Fibroblast of the aortic adventitia (primary cell): ENCODE results near the gene CLDN4. TPM values are rescaled to one million over a fixed set of nuclear protein-coding genes. Genes with fewer than 3 reads are reported as not detected.

Experiments used
- DNase-seq: peaks from one replicate; pipeline ENCODE4 v3.0.0-alpha.2; 2010; ENCODE audit warnings: low read depth
- H3K4me3 ChIP-seq: 2 replicates; pipeline ENCODE4 v1.5.1; 2011; ENCODE audit warnings: low read depth, mild to moderate bottlenecking, control low read depth, low read length, moderate library complexity
- total RNA-seq: library from RNA; depleted of rRNA; stranded (reverse); fragments of >200 nt; gene quantifications from 2 replicates; pipeline ENCODE4 v1.2.3, GENCODE V29; 2012; ENCODE audit warnings: low replicate concordance
- TF ChIP-seq, protein P1 (sequence below): IDR thresholded peaks from 2 replicates; pipeline ENCODE4 v1.5.1; 2011; ENCODE audit warnings: mild to moderate bottlenecking, low read length, control low read depth, inconsistent platforms; ENCODE audit not compliant: insufficient read depth

Gene CLDN4
- total RNA-seq, 1 donor = 0.54 TPM

DNA sequence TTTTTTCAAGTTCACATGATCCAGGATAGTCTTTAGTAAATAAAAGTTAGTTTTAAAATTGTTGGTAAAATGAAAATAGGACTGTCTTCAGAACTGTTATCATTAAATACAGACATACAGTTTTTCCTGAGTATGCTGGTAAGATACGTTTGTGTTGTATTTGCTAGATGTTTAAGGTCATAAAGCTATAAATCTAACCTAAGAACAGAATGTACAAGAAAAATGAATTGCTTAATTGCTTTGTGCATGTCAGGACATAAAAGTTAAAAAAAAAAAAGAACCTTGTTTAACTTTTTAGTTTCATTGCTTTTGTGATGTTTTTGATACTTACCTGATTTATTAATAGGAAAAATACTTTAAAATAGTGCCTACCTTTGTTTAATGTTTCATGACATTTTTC is 29.2 kb upstream of the CLDN4 start:
- DNase-seq = no peak
- TF ChIP-seq, protein P1, sequence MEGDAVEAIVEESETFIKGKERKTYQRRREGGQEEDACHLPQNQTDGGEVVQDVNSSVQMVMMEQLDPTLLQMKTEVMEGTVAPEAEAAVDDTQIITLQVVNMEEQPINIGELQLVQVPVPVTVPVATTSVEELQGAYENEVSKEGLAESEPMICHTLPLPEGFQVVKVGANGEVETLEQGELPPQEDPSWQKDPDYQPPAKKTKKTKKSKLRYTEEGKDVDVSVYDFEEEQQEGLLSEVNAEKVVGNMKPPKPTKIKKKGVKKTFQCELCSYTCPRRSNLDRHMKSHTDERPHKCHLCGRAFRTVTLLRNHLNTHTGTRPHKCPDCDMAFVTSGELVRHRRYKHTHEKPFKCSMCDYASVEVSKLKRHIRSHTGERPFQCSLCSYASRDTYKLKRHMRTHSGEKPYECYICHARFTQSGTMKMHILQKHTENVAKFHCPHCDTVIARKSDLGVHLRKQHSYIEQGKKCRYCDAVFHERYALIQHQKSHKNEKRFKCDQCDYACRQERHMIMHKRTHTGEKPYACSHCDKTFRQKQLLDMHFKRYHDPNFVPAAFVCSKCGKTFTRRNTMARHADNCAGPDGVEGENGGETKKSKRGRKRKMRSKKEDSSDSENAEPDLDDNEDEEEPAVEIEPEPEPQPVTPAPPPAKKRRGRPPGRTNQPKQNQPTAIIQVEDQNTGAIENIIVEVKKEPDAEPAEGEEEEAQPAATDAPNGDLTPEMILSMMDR = no peak
- H3K4me3 ChIP-seq = no peak overlapping the region

DNA sequence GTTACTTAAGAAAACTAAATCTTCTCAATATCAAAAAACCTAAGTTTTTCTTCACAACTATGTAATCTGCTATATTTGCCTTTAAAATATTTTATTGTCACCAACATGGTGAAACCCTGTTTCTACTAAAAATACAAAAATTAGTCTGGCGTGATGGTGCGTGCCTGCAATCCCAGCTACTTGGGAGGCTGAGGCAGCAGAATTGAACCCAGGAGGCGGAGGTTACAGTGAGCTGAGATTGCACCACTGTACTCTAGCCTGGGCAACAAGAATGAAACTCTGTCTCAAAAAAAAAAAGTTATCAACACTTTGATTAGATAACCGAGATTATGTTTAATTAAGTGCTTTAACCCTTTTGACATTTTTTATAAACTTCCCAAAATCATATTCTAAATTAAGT is 28.3 kb upstream of the CLDN4 start:
- DNase-seq = no peak
- TF ChIP-seq, protein P1 = no peak
- H3K4me3 ChIP-seq = no peak overlapping the region

DNA sequence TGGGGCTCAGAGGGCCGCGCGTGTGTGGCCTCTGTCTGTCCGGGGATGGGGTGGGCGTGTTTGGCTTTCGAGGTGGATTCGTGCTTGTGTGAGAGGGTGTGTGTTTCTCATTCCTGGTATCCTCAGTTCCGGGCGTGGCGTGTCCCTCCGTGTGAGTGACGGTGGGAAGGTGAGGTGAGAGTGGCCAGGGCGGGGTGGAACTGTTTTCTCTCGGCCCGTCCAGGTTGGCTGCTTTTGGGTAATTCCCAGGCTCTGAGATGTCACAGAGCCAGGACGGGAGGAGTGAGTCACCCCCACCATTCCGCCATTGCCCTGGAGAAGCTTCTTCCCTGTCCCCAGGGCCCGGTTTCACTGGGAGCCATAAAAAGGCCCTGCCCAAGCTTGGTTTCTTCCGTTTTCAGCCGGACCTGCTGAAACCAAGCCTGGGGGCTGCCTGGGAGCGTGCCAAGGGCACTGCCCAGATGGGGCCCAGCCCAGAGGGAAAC is 21.3 kb upstream of the CLDN4 start:
- no peak overlapping the region for H3K4me3 ChIP-seq
- TF ChIP-seq, protein P1 = no peak
- no peak for DNase-seq

DNA sequence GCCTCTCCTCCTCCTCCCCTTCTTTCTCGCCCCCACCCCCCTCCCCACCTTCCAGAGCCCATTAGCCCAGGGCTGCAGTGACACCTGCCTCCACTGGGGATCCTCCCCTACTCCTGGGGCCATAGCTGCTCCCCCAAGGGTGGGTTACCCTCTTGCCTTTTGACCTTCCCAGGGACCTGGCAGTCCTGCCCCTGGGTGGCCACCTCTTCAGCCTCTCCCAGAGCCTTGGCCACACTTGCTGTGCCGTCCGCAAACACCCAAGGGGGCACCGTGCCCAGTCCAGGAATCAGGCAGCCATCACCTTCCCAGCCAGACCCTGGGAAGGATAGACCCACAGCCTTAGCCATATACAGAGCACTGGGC is 19.8 kb upstream of the CLDN4 start:
- no peak for DNase-seq
- TF ChIP-seq, protein P1 = no peak
- H3K4me3 ChIP-seq = no peak overlapping the region

DNA sequence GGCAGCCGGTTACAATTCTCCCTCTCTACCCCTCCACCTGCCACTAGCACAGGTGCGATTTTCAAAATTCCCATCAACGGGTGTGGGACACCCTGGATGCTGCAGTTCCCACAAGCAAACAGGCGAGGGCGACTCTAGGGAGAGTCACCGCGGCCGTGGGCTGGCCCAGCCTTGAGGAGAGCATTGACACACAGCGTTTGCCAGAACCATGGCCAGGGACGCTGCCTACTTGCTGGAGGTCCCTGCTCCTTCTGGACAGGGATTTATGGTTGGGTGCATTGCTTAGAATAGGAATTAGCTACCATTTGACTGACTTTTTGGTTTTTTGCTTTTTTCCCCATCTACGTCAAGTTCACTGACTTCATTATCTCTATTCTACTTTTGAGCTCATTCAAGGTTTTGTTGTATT is 19.0 kb upstream of the CLDN4 start:
- H3K4me3 ChIP-seq = no peak overlapping the region
- DNase-seq = peak; percentile 50
- TF ChIP-seq, protein P1 = peak; percentile 85

DNA sequence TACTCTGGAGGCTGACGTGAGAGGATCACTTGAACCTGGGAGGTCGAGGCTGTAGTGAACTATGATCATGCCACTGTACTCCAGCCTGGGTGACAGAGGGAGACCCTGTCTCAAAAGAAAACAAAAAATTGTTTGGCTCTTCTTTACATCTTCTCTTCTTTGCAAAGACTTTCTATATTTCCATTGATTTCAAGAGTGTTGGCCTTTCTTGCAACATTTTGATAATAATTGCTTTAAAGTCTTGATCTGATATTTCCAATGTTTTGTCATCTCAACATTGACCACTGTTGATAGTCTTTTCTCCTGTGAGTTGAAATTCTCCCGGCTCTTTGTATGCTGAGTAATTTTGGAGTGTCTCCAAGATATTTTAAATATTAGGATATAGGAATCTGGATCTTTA is 17.8 kb upstream of the CLDN4 start:
- TF ChIP-seq, protein P1 = no peak
- DNase-seq = no peak
- H3K4me3 ChIP-seq = no peak overlapping the region

DNA sequence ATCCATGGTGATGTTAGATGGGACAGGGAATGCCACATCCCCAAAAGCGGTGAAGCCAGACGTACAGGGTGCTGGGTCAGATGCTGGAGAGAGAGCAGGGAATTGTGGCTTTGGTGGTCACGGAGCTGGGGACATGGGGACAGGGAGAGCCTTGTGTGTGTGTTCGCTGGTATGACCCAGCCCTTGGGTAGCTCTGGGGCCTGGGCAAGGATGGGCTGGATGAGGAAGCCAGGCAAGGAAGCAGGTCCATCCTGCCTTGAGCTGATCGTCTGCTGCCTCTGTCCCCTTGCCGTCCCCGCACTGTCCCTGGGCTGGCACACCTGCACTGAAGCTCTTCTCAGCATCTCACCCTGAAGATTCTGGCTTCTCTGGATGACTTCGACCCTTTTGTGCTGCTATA is 15.4 kb upstream of the CLDN4 start:
- H3K4me3 ChIP-seq = no peak overlapping the region
- TF ChIP-seq, protein P1 = no peak
- DNase-seq = no peak
